Neuronal stem cell (in vitro differentiated cells): ENCODE data around the gene PDGFB.

Source experiments
- DNase-seq: peaks from one replicate; pipeline ENCODE4 v3.0.0-alpha.2; 2013; ENCODE audit warnings: low spot score
- H2AFZ ChIP-seq: one replicate; pipeline ENCODE4 v1.6.1; 2013; ENCODE audit warnings: mild to moderate bottlenecking, low read length, inconsistent platforms
- H2AK5ac ChIP-seq: 2 replicates; pipeline ENCODE4 v1.6.1; 2013; ENCODE audit warnings: low read depth, mild to moderate bottlenecking, inconsistent platforms, low read length, moderate library complexity, mixed read lengths
- H2BK120ac ChIP-seq: 2 replicates; pipeline ENCODE4 v1.6.1; 2013; ENCODE audit warnings: low read depth, mild to moderate bottlenecking, inconsistent platforms, low read length, moderate library complexity, mixed read lengths
- H2BK12ac ChIP-seq: one replicate; pipeline ENCODE4 v1.6.1; 2013; ENCODE audit warnings: low read length, inconsistent platforms
- H2BK15ac ChIP-seq: 2 replicates; pipeline ENCODE4 v1.6.1; 2013; ENCODE audit warnings: mild to moderate bottlenecking, low read length, inconsistent platforms, mixed read lengths
- H2BK5ac ChIP-seq: one replicate; pipeline ENCODE4 v1.6.1; 2013; ENCODE audit warnings: inconsistent platforms, mild to moderate bottlenecking, low read length, moderate library complexity
- H3K14ac ChIP-seq: one replicate; pipeline ENCODE4 v1.6.1; 2013; ENCODE audit warnings: low read length, inconsistent platforms
- H3K18ac ChIP-seq: 2 replicates; pipeline ENCODE4 v1.6.1; 2013; ENCODE audit warnings: low read length, inconsistent platforms
- H3K23ac ChIP-seq: 2 replicates; pipeline ENCODE4 v1.6.1; 2013; ENCODE audit warnings: low read depth, mild to moderate bottlenecking, mixed read lengths, low read length, inconsistent platforms; ENCODE audit not compliant: poor library complexity
- H3K27ac ChIP-seq: replicated peaks from 3 replicates; pipeline ENCODE4 v1.5.1; 2013; ENCODE audit warnings: low read length, inconsistent platforms
- H3K27me3 ChIP-seq, 3 experiments: 2 replicates each; pipeline ENCODE4 v1.6.1; 2013; ENCODE audit warnings: low read length in 3 of 3, mild to moderate bottlenecking in 2 of 3, inconsistent platforms in 1 of 3, low read depth in 1 of 3, mixed read lengths in 1 of 3, moderate library complexity in 1 of 3; ENCODE audit not compliant: control insufficient read depth in 3 of 3, insufficient read depth in 3 of 3
- H3K36me3 ChIP-seq, 2 donors: replicated peaks in 1 of 2; 2 replicates each; pipeline ENCODE4 v1.6.1; 2013; ENCODE audit warnings: low read length in 2 of 2; ENCODE audit not compliant: control insufficient read depth in 2 of 2, insufficient read depth in 2 of 2
- H3K4ac ChIP-seq: 2 replicates; pipeline ENCODE4 v1.6.1; 2013; ENCODE audit warnings: inconsistent platforms, mild to moderate bottlenecking, low read length, moderate library complexity
- H3K4me1 ChIP-seq, 2 donors: 1 replicate in 1 of 2; 2 replicates in 1 of 2; pipeline ENCODE4 v1.6.1; 2013; ENCODE audit warnings: low read length in 2 of 2, low read depth in 1 of 2; ENCODE audit not compliant: control insufficient read depth in 2 of 2, insufficient read depth in 1 of 2
- H3K4me2 ChIP-seq: one replicate; pipeline ENCODE4 v1.6.1; 2013; ENCODE audit warnings: mild to moderate bottlenecking, low read length, inconsistent platforms; ENCODE audit not compliant: insufficient read depth, poor library complexity, severe bottlenecking
- H3K4me3 ChIP-seq, 2 donors: 2 replicates each; pipeline ENCODE4 v1.5.1; 2013; ENCODE audit warnings: low read length in 2 of 2, mild to moderate bottlenecking in 2 of 2, inconsistent platforms in 1 of 2, moderate library complexity in 1 of 2
- H3K79me1 ChIP-seq: one replicate; pipeline ENCODE4 v1.6.1; 2013; ENCODE audit warnings: low read depth, mild to moderate bottlenecking, inconsistent platforms, low read length, moderate library complexity
- H3K9ac ChIP-seq: one replicate; pipeline ENCODE4 v1.6.1; 2013; ENCODE audit warnings: mild to moderate bottlenecking, low read depth, low read length, inconsistent platforms; ENCODE audit not compliant: poor library complexity
- H3K9me3 ChIP-seq, 2 donors: replicated peaks in 1 of 2; 2 replicates each; pipeline versions ENCODE3 to v1.6.1; 2013; ENCODE audit warnings: low read length in 2 of 2, mild to moderate bottlenecking in 2 of 2, inconsistent platforms in 1 of 2, low read depth in 1 of 2, mixed read lengths in 1 of 2, moderate library complexity in 1 of 2; ENCODE audit not compliant: control insufficient read depth in 2 of 2, insufficient read depth in 1 of 2
- H4K8ac ChIP-seq: one replicate; pipeline ENCODE4 v1.6.1; 2013; ENCODE audit warnings: low read depth, mild to moderate bottlenecking, inconsistent platforms, low read length, moderate library complexity
- H4K91ac ChIP-seq: one replicate; pipeline ENCODE4 v1.6.1; 2013; ENCODE audit warnings: low read length, low read depth, mild to moderate bottlenecking, inconsistent platforms; ENCODE audit not compliant: poor library complexity
- WGBS, 2 donors: extraction: QIAGEN DNeasy Blood & Tissue Kit; methylation state at CpG; one replicate each; pipeline ENCODE4 v1.1.7; 2013; ENCODE audit warnings: missing lambda C conversion rate in 2 of 2, mixed read lengths in 1 of 2; ENCODE audit not compliant: insufficient read length in 2 of 2, insufficient replicate concordance in 1 of 2; ENCODE audit errors: extremely low coverage in 2 of 2; 5-methylcytosine and 5-hydroxymethylcytosine counted together

PDGFB gene

DNA sequence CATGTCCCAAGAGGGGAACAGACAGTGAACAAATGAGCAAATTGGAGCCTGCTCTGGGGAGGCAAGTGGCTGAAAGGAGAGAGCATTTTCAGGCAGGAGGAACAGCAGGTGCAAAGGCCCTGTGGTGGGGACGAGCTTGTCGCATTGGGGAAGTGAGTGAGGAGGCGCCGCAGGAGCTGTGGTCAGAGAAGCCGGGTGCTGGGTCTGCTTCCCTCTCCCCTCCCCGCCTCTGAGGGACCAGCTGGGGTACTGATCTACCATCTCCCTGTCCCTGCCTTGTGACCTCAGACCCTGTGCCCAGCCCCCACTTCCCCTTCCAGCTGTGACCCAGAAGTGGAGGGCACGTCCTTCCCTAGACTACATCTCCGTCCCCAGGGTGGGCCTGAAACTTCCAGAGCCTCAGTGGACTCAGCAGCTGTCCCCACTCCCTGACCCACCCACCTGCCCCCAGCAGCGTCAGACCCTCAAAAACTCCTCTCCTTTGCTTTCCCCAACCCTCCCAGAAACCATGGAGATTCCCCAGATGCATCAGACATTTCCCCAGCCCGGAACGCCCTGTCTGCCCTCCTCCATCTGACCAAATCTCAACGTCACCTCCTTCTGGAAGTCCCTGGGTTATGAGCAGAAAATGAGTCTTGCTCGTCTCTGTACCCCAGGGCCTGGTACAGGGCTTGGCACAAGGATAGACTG is 19.7 kb upstream of the PDGFB start:
- no peak overlapping the region for H3K4ac ChIP-seq
- no peak overlapping the region for H3K4me2 ChIP-seq
- no peaks in the 10 kb centered on the region for H3K36me3 ChIP-seq
- no peak overlapping the region for H2AK5ac ChIP-seq
- H2BK5ac ChIP-seq, result peak overlapping the region; percentile 15
- no peak overlapping the region for H2BK120ac ChIP-seq
- H3K14ac ChIP-seq, result no peak overlapping the region
- peaks cover 0 to 4% (median 0%) of the 10 kb centered on the region in 3 experiments for H3K27me3 ChIP-seq
- no peaks in the 10 kb centered on the region for H3K79me1 ChIP-seq
- H3K4me3 ChIP-seq, result no peak overlapping the region
- H2AFZ ChIP-seq, result no peak overlapping the region
- H2BK12ac ChIP-seq, result no peak overlapping the region
- H4K91ac ChIP-seq, result no peak overlapping the region
- no peak overlapping the region for H4K8ac ChIP-seq
- DNase-seq, result no peak
- no CpG with 5 or more reads among the region's 13 CpGs for WGBS, 2 donors
- peak overlapping the region; percentile 6 for H2BK15ac ChIP-seq
- H3K27ac ChIP-seq, result no peak overlapping the region
- H3K23ac ChIP-seq, result peak overlapping the region; percentile 28
- peaks cover 0 to 14% of the 10 kb centered on the region in 2 donors for H3K9me3 ChIP-seq
- no peaks in the 10 kb centered on the region for H3K4me1 ChIP-seq
- H3K18ac ChIP-seq, result peak overlapping the region; percentile 16
- H3K9ac ChIP-seq, result no peak overlapping the region

DNA sequence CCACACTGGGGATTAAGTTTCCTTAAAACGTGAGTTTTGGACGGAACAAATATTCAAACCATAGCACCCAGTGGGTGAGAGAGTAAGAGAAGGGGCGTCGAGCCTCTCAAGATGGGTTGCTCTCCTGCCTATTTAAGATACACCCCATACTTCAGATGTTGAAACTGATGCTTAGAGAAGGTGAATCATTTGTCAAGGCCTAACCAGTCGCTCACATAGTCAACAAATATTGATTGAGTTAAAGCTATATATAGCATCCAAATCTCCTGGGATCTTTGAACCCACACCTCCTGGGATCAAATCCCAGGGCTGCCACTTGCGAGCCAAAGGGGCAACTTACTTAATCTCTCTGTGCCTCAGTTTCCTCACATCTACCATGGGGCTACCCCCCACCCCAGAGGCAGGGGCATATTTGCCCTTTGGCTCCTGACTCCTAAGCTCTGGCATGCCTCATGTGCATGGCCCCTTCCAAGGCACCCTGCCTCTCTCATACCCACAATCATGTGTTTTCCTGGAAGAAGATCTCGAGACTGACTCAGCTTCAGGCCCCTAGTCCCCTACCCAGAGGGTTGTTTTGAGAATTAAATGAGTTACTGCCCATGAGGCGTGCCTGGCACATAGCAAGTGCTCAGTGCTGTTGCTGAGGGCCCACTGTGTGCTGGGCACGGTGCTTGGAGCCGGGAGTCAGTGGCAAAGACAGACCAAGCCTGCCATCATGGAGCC is 19.0 kb upstream of the PDGFB start:
- DNase-seq, result no peak
- H3K4ac ChIP-seq, result no peak overlapping the region
- H2AFZ ChIP-seq, result no peak overlapping the region
- no peak overlapping the region for H3K14ac ChIP-seq
- H3K27ac ChIP-seq, result no peak overlapping the region
- no peaks in the 10 kb centered on the region for H3K79me1 ChIP-seq
- no peak overlapping the region for H2BK120ac ChIP-seq
- no peak overlapping the region for H2BK12ac ChIP-seq
- no peak overlapping the region for H3K4me3 ChIP-seq
- WGBS, 2 donors, result no CpG with 5 or more reads among the region's 10 CpGs
- H2BK5ac ChIP-seq, result peak overlapping the region; percentile 15
- H3K4me2 ChIP-seq, result no peak overlapping the region
- H3K4me1 ChIP-seq, result no peaks in the 10 kb centered on the region
- H3K27me3 ChIP-seq, result peaks cover 0 to 4% (median 0%) of the 10 kb centered on the region in 3 experiments
- no peak overlapping the region for H4K91ac ChIP-seq
- no peak overlapping the region for H4K8ac ChIP-seq
- H3K18ac ChIP-seq, result peak overlapping the region; percentile 16
- peaks cover 0 to 14% of the 10 kb centered on the region in 2 donors for H3K9me3 ChIP-seq
- H2AK5ac ChIP-seq, result no peak overlapping the region
- peak overlapping the region; percentile 28 for H3K23ac ChIP-seq
- H3K36me3 ChIP-seq, result no peaks in the 10 kb centered on the region
- H3K9ac ChIP-seq, result no peak overlapping the region
- peak overlapping the region; percentile 6 for H2BK15ac ChIP-seq

DNA sequence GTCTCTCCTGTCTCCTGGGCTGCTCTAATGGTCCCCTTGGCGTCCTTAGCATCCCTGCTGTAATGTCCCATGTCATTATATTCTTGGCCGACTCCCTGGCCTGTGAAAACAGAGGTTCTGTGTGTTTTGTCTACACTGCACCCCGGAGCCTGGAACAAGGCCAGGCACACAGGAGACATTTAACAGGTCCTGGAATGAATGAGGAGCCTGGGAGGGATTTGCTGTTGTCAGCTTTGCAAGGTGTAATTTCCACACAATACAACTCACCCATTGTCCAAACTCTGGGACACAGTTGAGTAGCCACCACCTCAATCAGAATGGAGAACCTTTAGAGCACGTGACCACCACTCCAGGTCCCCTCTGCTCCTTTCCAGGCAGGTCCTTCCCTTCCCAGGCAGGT is 14.9 kb upstream of the PDGFB start:
- H3K18ac ChIP-seq, result peak overlapping the region; percentile 75
- H3K27ac ChIP-seq, result no peak overlapping the region
- H2BK15ac ChIP-seq, result peak overlapping the region; percentile 32
- H3K9me3 ChIP-seq, result peaks cover 0 to 14% of the 10 kb centered on the region in 2 donors
- H2BK120ac ChIP-seq, result no peak overlapping the region
- H3K14ac ChIP-seq, result no peak overlapping the region
- peak overlapping the region; percentile 34 for H2AK5ac ChIP-seq
- H3K23ac ChIP-seq, result no peak overlapping the region
- no peak overlapping the region for H2BK5ac ChIP-seq
- H2AFZ ChIP-seq, result no peak overlapping the region
- no peak overlapping the region for H3K4me2 ChIP-seq
- no peak overlapping the region for H3K4me3 ChIP-seq
- no peak overlapping the region for H2BK12ac ChIP-seq
- H4K91ac ChIP-seq, result no peak overlapping the region
- H4K8ac ChIP-seq, result no peak overlapping the region
- no peaks in the 10 kb centered on the region for H3K36me3 ChIP-seq
- no peaks in the 10 kb centered on the region for H3K27me3 ChIP-seq
- no peak overlapping the region for H3K4ac ChIP-seq
- DNase-seq, result no peak
- WGBS, 2 donors, result no CpG with 5 or more reads among the region's 4 CpGs
- H3K9ac ChIP-seq, result no peak overlapping the region
- H3K4me1 ChIP-seq, result peaks cover 15 to 18% of the 10 kb centered on the region in 2 donors
- no peaks in the 10 kb centered on the region for H3K79me1 ChIP-seq

DNA sequence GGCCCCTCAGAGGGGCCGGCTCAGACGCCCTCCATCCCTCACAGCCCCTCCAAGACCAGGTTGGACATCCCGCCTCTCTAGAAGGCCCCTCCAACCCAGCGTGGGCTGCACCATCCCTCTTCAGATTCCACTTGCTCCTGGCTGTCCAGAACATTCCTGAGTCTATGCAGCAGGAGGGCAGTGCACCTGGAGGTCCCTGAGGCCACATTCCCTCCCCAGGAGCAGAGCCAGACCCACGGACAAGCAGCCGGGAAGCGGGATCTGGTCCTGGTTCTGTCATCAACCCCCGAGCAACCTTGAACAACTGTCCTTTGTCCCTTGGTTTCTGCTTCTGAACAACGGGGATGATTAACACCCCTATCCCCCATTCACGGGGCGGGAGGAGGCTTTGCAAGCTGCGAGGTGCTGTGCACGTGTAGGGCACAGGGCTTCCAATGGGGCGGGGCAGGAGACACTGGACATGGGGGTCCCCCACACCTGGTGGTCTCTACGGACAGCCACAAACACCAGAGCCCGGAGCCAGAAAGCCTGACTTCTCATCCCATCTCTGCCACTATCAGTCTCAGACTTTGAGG is 13.2 kb upstream of the PDGFB start:
- Histone ChIP-seq H3K23ac (no peak overlapping the region), H2BK15ac (peak overlapping the region; percentile 96), H4K8ac (no peak overlapping the region), H2BK12ac (peak overlapping the region; percentile 63), H3K36me3 (no peaks in the 10 kb centered on the region), H2BK120ac (peak overlapping the region; percentile 98), H4K91ac (peak overlapping the region; percentile 75), H3K9me3 (peaks cover 0 to 14% of the 10 kb centered on the region in 2 donors), H3K14ac (no peak overlapping the region), H2AK5ac (peak overlapping the region; percentile 99), H3K9ac (no peak overlapping the region), H2AFZ (no peak overlapping the region), H2BK5ac (peak overlapping the region; percentile 76), H3K4me2 (no peak overlapping the region), H3K27me3 (no peaks in the 10 kb centered on the region), H3K4me3 (no peak overlapping the region), H3K27ac (no peak overlapping the region), H3K4me1 (peaks cover 25 to 35% of the 10 kb centered on the region in 2 donors), H3K4ac (no peak overlapping the region), H3K79me1 (no peaks in the 10 kb centered on the region), H3K18ac (peak overlapping the region; percentile 88)
- DNase-seq, result no peak
- WGBS, 2 donors, result no CpG with 5 or more reads among the region's 16 CpGs
